H1 (cell line): Measurements from ENCODE around the gene DACT3. TPM values are rescaled to one million over a fixed set of nuclear protein-coding genes. Genes with fewer than 3 reads are reported as not detected.
A peak's percentile ranks its signal among the peaks of the same experiment; 100 is the strongest.

Source experiments
- BRCA1 ChIP-seq: IDR thresholded peaks from 2 replicates; pipeline ENCODE4 v1.6.1; 2012; ENCODE audit warnings: low read depth, low read length, improper control_type of control experiment
- CEBPB ChIP-seq: IDR thresholded peaks from 2 replicates; pipeline ENCODE4 v1.6.1; 2012; ENCODE audit warnings: low read depth, low read length
- CHD2 ChIP-seq: IDR thresholded peaks from 2 replicates; pipeline ENCODE4 v1.6.1; 2012; ENCODE audit warnings: low read length, improper control_type of control experiment
- E2F6 ChIP-seq: IDR thresholded peaks from 2 replicates; pipeline ENCODE4 v1.6.1; 2012; ENCODE audit warnings: inconsistent platforms
- EZH2 ChIP-seq: fragments of 200-600 bp; sonication (generic); IDR thresholded peaks from 2 replicates; pipeline ENCODE4 v1.7.1; 2012; ENCODE audit warnings: low read depth, mild to moderate bottlenecking, moderate library complexity, low read length, inconsistent platforms; ENCODE audit not compliant: severe bottlenecking
- HDAC2 ChIP-seq, 2 experiments: fragments of 300-600 bp in 1 of 2; sonication (generic) in 1 of 2; IDR thresholded peaks; 2 replicates each; pipeline ENCODE4 v1.6.1; 2011 to 2012; ENCODE audit warnings: low read depth in 2 of 2, low read length in 2 of 2, mild to moderate bottlenecking in 2 of 2, moderate library complexity in 2 of 2, borderline replicate concordance in 1 of 2, inconsistent platforms in 1 of 2
- KDM1A ChIP-seq: fragments of 200-600, 300-600 bp; sonication (generic); IDR thresholded peaks from 2 replicates; pipeline ENCODE4 v1.7.1; 2016; ENCODE audit warnings: mild to moderate bottlenecking, low read length, borderline replicate concordance
- KDM4A ChIP-seq: IDR thresholded peaks from one replicate; pipeline ENCODE4 v1.7.1; 2012; ENCODE audit warnings: low read depth, mild to moderate bottlenecking, moderate library complexity, low read length, inconsistent platforms; ENCODE audit not compliant: severe bottlenecking
- MAX ChIP-seq: IDR thresholded peaks from 2 replicates; pipeline ENCODE4 v1.6.1; 2012; ENCODE audit warnings: inconsistent platforms
- NANOG ChIP-seq: IDR thresholded peaks from 2 replicates; pipeline ENCODE4 v1.6.1; 2011; ENCODE audit warnings: low read length, low read depth, mild to moderate bottlenecking, inconsistent platforms; ENCODE audit not compliant: insufficient read depth, poor library complexity, severe bottlenecking
- NRF1 ChIP-seq: IDR thresholded peaks from 2 replicates; pipeline ENCODE4 v1.6.1; 2011; ENCODE audit warnings: mild to moderate bottlenecking, low read depth, low read length, improper control_type of control experiment
- RAD21 ChIP-seq, 2 experiments: IDR thresholded peaks in 1 of 2; conservative IDR thresholded peaks in 1 of 2; 2 replicates each; pipeline ENCODE4 v1.6.1; 2011; ENCODE audit warnings: low read depth in 2 of 2, low read length in 2 of 2, improper control_type of control experiment in 1 of 2, inconsistent platforms in 1 of 2, mild to moderate bottlenecking in 1 of 2, moderate library complexity in 1 of 2
- RFX5 ChIP-seq: IDR thresholded peaks from 2 replicates; pipeline ENCODE4 v1.6.1; 2011; ENCODE audit warnings: low read depth, low read length, improper control_type of control experiment, borderline replicate concordance
- SIX5 ChIP-seq: IDR thresholded peaks from 2 replicates; pipeline ENCODE4 v1.6.1; 2011; ENCODE audit warnings: mild to moderate bottlenecking, low read depth, low read length
- SP2 ChIP-seq: IDR thresholded peaks from 2 replicates; pipeline ENCODE4 v1.6.1; 2012; ENCODE audit warnings: mild to moderate bottlenecking, low read length, inconsistent platforms
- SP4 ChIP-seq: IDR thresholded peaks from 2 replicates; pipeline ENCODE4 v1.6.1; 2012; ENCODE audit warnings: low read length, inconsistent platforms
- TAF7 ChIP-seq: optimal IDR thresholded peaks from 2 replicates; pipeline ENCODE3; 2011; ENCODE audit warnings: low read depth, mild to moderate bottlenecking, inconsistent platforms, low read length, moderate library complexity, borderline replicate concordance
- TBP ChIP-seq: IDR thresholded peaks from 2 replicates; pipeline ENCODE4 v1.6.1; 2011; ENCODE audit warnings: low read depth, low read length, improper control_type of control experiment
- TCF12 ChIP-seq: IDR thresholded peaks from 2 replicates; pipeline ENCODE4 v1.6.1; 2011; ENCODE audit warnings: low read depth, mild to moderate bottlenecking, low read length
- TEAD4 ChIP-seq: IDR thresholded peaks from 2 replicates; pipeline ENCODE4 v1.6.1; 2012; ENCODE audit warnings: low read depth, low read length, inconsistent platforms, mixed read lengths
- ZNF274 ChIP-seq: IDR thresholded peaks from 2 replicates; pipeline ENCODE4 v1.7.0; 2012; ENCODE audit warnings: low read length, borderline replicate concordance; ENCODE audit errors: extremely low read depth
- polyA plus RNA-seq, 7 experiments: library from polyadenylated mRNA; depleted of rRNA in 3 of 7; stranded (reverse) in 5 of 7; unstranded in 2 of 7; fragments of >200 nt in 5 of 7; fragments of 200-250 nt in 2 of 7; gene quantifications; 1 replicate in 5 of 7; 2 replicates in 1 of 7; 4 replicates in 1 of 7; pipeline versions ENCODE4 v1.2.1 to v1.2.3, GENCODE V29; 2011 to 2013; ENCODE audit warnings: missing spikeins in 2 of 7, mixed read lengths in 2 of 7
- total RNA-seq: library from RNA; stranded (reverse); fragmentation: NEBNext Ultra II Directional; extraction: Animal tissue kit (Norgen Biotek cat#: 25700); gene quantifications from 2 replicates; pipeline ENCODE4 v1.2.1, GENCODE V29; 2021
- TF ChIP-seq, protein P1 (sequence below): IDR thresholded peaks from 2 replicates; pipeline ENCODE4 v1.6.1; 2011; ENCODE audit warnings: low read depth, mild to moderate bottlenecking, low read length; ENCODE audit not compliant: insufficient read depth

DACT3 gene
- total and polyA plus RNA-seq, 2 of the 8 experiments (the other 6 are each of a cell fraction or from before 2014, with no cell fraction given): 1.8 to 2.0 TPM

DNA sequence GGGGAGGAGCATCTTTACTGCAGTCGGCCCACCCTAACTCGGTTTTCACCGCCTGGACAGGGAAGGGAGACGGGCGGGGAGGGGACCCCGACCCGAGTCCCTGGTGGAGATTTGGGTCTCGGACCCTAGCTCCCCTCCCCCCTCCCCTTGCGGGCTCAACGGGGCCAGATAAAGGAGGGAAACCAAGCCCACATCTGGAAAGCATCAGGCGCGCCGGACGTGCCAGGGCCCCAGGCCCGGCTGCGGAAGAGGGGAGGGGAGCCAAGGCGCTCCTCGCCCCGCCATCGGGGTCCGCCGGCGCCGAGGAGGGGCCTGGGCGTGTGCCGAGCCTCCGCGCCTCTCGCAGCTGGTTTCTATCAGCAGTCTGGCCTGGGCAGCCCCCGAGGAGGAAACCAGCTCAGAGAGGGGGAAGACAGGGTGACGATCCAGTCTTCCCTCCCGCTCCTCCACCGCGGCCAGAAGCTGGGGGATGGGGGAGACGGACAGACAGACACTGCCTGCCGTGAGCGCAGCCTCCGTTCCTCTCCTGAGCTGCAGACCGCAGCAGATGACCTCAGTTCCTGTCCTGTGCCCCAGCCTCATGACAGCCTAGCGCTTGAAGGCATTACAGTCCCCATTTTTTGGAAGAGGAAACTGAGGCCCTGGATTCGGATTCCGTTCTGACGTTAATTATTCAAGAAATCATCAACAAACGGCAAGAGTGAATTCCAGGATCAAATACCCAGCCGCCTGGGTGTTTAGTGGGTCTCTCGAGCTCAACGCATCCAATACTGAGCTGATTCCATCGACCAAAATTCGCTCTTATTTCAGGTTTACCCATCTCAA, 21.4 kb downstream of the DACT3 start (continued):
- TF ChIP-seq E2F6 (peak; percentile 31; the same call in 1 of the 2 replicates), NRF1 (no peak), EZH2 (no peak), TCF12 (no peak), MAX (no peak; the same call in 1 of the 2 replicates), CHD2 (no peak), NANOG (peak; percentile 44), HDAC2 (IDR thresholded peaks at IDR 0.05; ENCODE audit: borderline replicate concordance in 1 of 2, low read depth in 2 of 2, low read length in 2 of 2) (peak in 1 of 2 experiments; percentile 74; a peak in 2 of 4 replicates), KDM1A (no peak), ZNF274 (no peak), SIX5 (no peak), CEBPB (no peak), KDM4A (peak; percentile 90), TEAD4 (0 out of 2 replicates have a peak, but pooled peaks have one; percentile 9), BRCA1 (no peak), SP2 (no peak), RFX5 (no peak), SP4 (no peak; the same call in 1 of the 2 replicates), RAD21 (IDR thresholded peaks at IDR 0.05 in 1 of 2, conservative IDR thresholded peaks at IDR 0.05 in 1 of 2; ENCODE audit: low read depth in 2 of 2, low read length in 2 of 2) (no peak), TAF7 (no peak), TBP (no peak)
- TF ChIP-seq, protein P1, sequence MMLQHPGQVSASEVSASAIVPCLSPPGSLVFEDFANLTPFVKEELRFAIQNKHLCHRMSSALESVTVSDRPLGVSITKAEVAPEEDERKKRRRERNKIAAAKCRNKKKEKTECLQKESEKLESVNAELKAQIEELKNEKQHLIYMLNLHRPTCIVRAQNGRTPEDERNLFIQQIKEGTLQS: no peak
